ENCODE data around the gene ZNF157. TPM values are rescaled to one million over a fixed set of nuclear protein-coding genes. Genes with fewer than 3 reads are reported as not detected.

The ZNF157 gene
- polyA plus RNA-seq, 1 donor from 2014 or later = 0.44 TPM

GRCh38 chrX:47390780-47391179 is 20.4 kb downstream of the ZNF157 start:
- Mint-ChIP-seq H3K4me1 (peaks cover 4 to 10% (median 8%) of the 10 kb centered on the region in 3 donors), H3K4me3 (no peak overlapping the region)

GRCh38 chrX:47413179-47413594 is 42.8 kb downstream of the ZNF157 start:
- Mint-ChIP-seq H3K4me1 (no peaks in the 10 kb centered on the region), H3K27ac (no peak overlapping the region), H3K9me3 (peaks cover 10 to 32% (median 26%) of the 10 kb centered on the region in 3 donors), H3K4me3 (no peak overlapping the region), H3K36me3 (peaks cover 8% of the 10 kb centered on the region), H3K27me3 (no peaks in the 10 kb centered on the region)

More at GRCh38 chrX:47390780-47391179, 20.4 kb downstream of the ZNF157 start:
- H3K27me3 Mint-ChIP-seq = no peaks in the 10 kb centered on the region
- no peaks in the 10 kb centered on the region for H3K9me3 Mint-ChIP-seq
- H3K27ac Mint-ChIP-seq = no peak overlapping the region
- H3K36me3 Mint-ChIP-seq = peaks cover 3% of the 10 kb centered on the region

DNA sequence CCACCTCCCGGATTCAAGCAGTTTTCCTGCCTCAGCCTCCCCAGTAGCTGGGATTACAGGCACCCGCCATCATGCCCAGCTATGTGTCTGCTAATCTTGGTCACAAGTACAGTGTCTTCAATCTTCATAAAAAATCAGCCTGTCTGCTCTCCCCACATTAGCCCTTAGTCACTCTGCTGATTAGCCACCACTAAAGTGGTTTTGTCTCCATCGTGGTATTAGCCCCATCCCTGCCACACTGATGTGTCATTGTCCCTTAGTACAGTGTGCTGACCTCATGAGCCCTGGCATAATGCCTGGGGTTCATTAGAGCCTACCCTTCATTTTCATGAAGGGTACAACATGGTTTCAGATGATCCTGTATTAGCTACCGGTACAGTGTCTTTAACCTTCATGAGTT is 49.9 kb downstream of the ZNF157 start:
- H3K36me3 Mint-ChIP-seq = peaks cover 8% of the 10 kb centered on the region
- H3K4me3 Mint-ChIP-seq = peak overlapping the region in 1 of 4 donors; percentile 92
- peaks cover 0 to 9% (median 0%) of the 10 kb centered on the region in 3 donors for H3K9me3 Mint-ChIP-seq
- H3K27me3 Mint-ChIP-seq = peaks cover 1% of the 10 kb centered on the region
- H3K4me1 Mint-ChIP-seq = peaks cover 12 to 14% (median 12%) of the 10 kb centered on the region in 3 donors
- H3K27ac Mint-ChIP-seq = peak overlapping the region in 1 of 3 donors; percentile 41

- Mint-ChIP-seq H3K4me3 (peak overlapping the region in 2 of 4 donors; percentile 41 to 92), H3K4me1 (peaks cover 12 to 14% (median 12%) of the 10 kb centered on the region in 3 donors), H3K27me3 (peaks cover 1% of the 10 kb centered on the region), H3K9me3 (peaks cover 0 to 9% (median 0%) of the 10 kb centered on the region in 3 donors), H3K36me3 (peaks cover 8% of the 10 kb centered on the region), H3K27ac (peak overlapping the region; percentile 11 to 65 (median 41))
Measured at GRCh38 chrX:47420962-47421361, 50.6 kb downstream of the ZNF157 start.

- peaks cover 1% of the 10 kb centered on the region for H3K27me3 Mint-ChIP-seq
- H3K36me3 Mint-ChIP-seq = peaks cover 8% of the 10 kb centered on the region
- H3K4me1 Mint-ChIP-seq = peaks cover 12 to 14% (median 12%) of the 10 kb centered on the region in 3 donors
- no peak overlapping the region for H3K4me3 Mint-ChIP-seq
- no peak overlapping the region for H3K27ac Mint-ChIP-seq
- peaks cover 0 to 5% (median 0%) of the 10 kb centered on the region in 3 donors for H3K9me3 Mint-ChIP-seq
Measured at GRCh38 chrX:47422444-47422843, 52.1 kb downstream of the ZNF157 start.

- H3K36me3 Mint-ChIP-seq = peaks cover 2% of the 10 kb centered on the region
- H3K4me1 Mint-ChIP-seq = peaks cover 0 to 1% (median 0%) of the 10 kb centered on the region in 3 donors
- peak overlapping the region in 1 of 4 donors; percentile 82 for H3K4me3 Mint-ChIP-seq
- peaks cover 2 to 4% (median 2%) of the 10 kb centered on the region in 3 donors for H3K9me3 Mint-ChIP-seq
- no peaks in the 10 kb centered on the region for H3K27me3 Mint-ChIP-seq
- H3K27ac Mint-ChIP-seq = no peak overlapping the region
Measured at GRCh38 chrX:47430925-47431324, 60.5 kb downstream of the ZNF157 start.

DNA sequence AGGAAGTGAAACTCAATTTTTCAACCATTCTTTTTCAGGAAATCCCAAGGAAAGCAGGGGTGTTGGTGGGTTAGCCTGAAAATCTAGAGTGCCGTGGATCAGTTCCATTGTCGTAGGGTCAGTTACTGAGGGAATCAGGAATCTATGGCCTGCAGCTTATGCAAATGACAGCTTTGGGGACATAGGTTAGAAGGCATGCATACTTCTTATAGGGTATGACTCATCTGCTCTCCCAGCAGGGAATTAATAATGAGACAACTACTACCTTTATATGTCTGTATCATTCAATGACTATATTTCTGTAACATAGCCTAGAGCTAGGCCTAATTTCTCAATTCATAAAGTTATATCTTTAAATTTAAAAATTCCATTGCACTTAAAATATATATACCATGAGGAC is 76.1 kb downstream of the ZNF157 start:
- no peak overlapping the region for H3K4me3 Mint-ChIP-seq
- peaks cover 9 to 40% (median 19%) of the 10 kb centered on the region in 3 donors for H3K9me3 Mint-ChIP-seq
- H3K27ac Mint-ChIP-seq = no peak overlapping the region
- peaks cover 7% of the 10 kb centered on the region for H3K36me3 Mint-ChIP-seq
- H3K4me1 Mint-ChIP-seq = peaks cover 5 to 11% (median 6%) of the 10 kb centered on the region in 3 donors
- H3K27me3 Mint-ChIP-seq = no peaks in the 10 kb centered on the region

GRCh38 chrX:47446971-47447370 is 76.6 kb downstream of the ZNF157 start:
- peaks cover 10% of the 10 kb centered on the region for H3K36me3 Mint-ChIP-seq
- no peaks in the 10 kb centered on the region for H3K27me3 Mint-ChIP-seq
- H3K4me1 Mint-ChIP-seq = peaks cover 5 to 10% (median 6%) of the 10 kb centered on the region in 3 donors
- no peak overlapping the region for H3K27ac Mint-ChIP-seq
- no peak overlapping the region for H3K4me3 Mint-ChIP-seq
- H3K9me3 Mint-ChIP-seq = peaks cover 9 to 40% (median 22%) of the 10 kb centered on the region in 3 donors

GRCh38 chrX:47447607-47448006 is 77.2 kb downstream of the ZNF157 start:
- H3K4me1 Mint-ChIP-seq = peaks cover 5 to 8% (median 6%) of the 10 kb centered on the region in 3 donors
- H3K9me3 Mint-ChIP-seq = peaks cover 9 to 40% (median 25%) of the 10 kb centered on the region in 3 donors
- no peaks in the 10 kb centered on the region for H3K27me3 Mint-ChIP-seq
- H3K36me3 Mint-ChIP-seq = peaks cover 13% of the 10 kb centered on the region
- no peak overlapping the region for H3K27ac Mint-ChIP-seq
- H3K4me3 Mint-ChIP-seq = peak overlapping the region in 1 of 4 donors; percentile 13

DNA sequence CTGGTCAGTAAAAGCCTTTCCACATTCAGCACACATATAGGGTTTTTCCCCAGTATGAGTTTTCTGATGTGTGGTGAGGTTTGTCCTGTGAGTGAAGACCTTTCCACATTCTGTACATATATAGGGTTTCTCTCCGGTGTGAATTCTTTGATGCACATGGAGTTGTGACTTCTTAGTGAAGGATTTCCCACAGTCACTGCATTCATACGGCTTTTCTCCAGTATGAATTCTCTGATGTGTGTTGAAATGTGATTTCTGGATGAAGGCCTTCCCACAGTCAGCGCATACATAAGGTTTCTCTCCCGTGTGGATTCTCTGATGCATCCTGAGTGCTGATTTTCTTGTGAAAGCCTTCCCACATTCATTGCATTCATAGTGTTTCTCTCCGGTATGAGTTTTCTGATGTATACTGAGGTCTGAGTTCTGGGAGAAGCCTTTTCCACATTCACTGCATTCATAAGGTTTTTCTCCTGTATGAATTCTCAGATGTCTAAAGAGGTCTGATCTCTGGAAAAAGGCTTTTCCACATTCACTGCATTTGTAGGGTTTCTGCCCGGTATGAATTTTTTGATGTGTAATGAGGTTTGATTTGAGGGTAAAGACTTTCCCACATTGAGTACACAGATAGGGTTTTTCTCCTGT is 77.9 kb downstream of the ZNF157 start:
- Mint-ChIP-seq H3K4me3 (no peak overlapping the region), H3K27ac (no peak overlapping the region), H3K9me3 (peaks cover 9 to 40% (median 25%) of the 10 kb centered on the region in 3 donors), H3K27me3 (no peaks in the 10 kb centered on the region), H3K4me1 (peaks cover 5 to 8% (median 6%) of the 10 kb centered on the region in 3 donors), H3K36me3 (peaks cover 18% of the 10 kb centered on the region)

GRCh38 chrX:47452112-47452511 is 81.7 kb downstream of the ZNF157 start:
- Mint-ChIP-seq H3K4me3 (no peak overlapping the region), H3K9me3 (peaks cover 2 to 29% (median 21%) of the 10 kb centered on the region in 3 donors), H3K27me3 (no peaks in the 10 kb centered on the region)

GRCh38 chrX:47456080-47456479 is 85.7 kb downstream of the ZNF157 start:
- H3K27me3 Mint-ChIP-seq = no peaks in the 10 kb centered on the region
- H3K4me3 Mint-ChIP-seq = no peak overlapping the region
- peaks cover 3 to 6% (median 6%) of the 10 kb centered on the region in 3 donors for H3K9me3 Mint-ChIP-seq
- H3K36me3 Mint-ChIP-seq = peaks cover 29% of the 10 kb centered on the region
- no peak overlapping the region for H3K27ac Mint-ChIP-seq
- H3K4me1 Mint-ChIP-seq = no peaks in the 10 kb centered on the region

More at GRCh38 chrX:47452112-47452511, 81.7 kb downstream of the ZNF157 start:
- H3K4me1 Mint-ChIP-seq = peaks cover 0 to 4% (median 0%) of the 10 kb centered on the region in 3 donors
- H3K27ac Mint-ChIP-seq = no peak overlapping the region
- peaks cover 34% of the 10 kb centered on the region for H3K36me3 Mint-ChIP-seq

GRCh38 chrX:47458528-47458927 is 88.2 kb downstream of the ZNF157 start:
- Mint-ChIP-seq H3K27ac (no peak overlapping the region), H3K9me3 (peaks cover 0 to 4% (median 0%) of the 10 kb centered on the region in 3 donors), H3K27me3 (no peaks in the 10 kb centered on the region), H3K36me3 (peaks cover 18% of the 10 kb centered on the region), H3K4me1 (no peaks in the 10 kb centered on the region), H3K4me3 (no peak overlapping the region)

DNA sequence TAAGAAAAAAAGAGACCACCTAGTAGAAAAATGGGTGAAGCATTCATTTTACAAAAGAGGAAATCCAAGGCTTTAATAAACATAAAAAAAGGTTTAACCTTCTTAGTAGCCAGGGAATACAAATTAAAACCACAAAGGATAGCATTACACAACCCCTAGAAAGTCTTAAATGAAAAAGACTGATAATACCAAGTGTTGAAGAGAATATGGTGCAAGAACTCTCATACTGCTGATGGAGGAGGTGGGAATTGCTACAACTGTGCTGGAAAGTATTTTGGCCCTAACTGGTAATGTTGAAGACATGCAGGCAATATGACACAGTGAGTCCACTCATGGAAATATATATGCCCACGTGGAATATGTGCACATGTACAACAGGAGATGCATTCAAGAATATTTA is 90.2 kb downstream of the ZNF157 start:
- peaks cover 0 to 4% (median 0%) of the 10 kb centered on the region in 3 donors for H3K9me3 Mint-ChIP-seq
- H3K27me3 Mint-ChIP-seq = no peaks in the 10 kb centered on the region
- H3K4me3 Mint-ChIP-seq = no peak overlapping the region
- peaks cover 5% of the 10 kb centered on the region for H3K36me3 Mint-ChIP-seq
- H3K27ac Mint-ChIP-seq = no peak overlapping the region
- no peaks in the 10 kb centered on the region for H3K4me1 Mint-ChIP-seq
